RWPE1 (cell line): ENCODE results near the gene CEP57L1.
"Not testable (repeated sequence)": the region's sequence is repeated elsewhere in the genome, so short reads cannot be mapped to it uniquely, and the experiment has no call there.

Experiments used
- CTCF ChIA-PET: fragments of 350-600 bp; sonication (Branson Sonifier 250); formaldehyde crosslinking; extraction: SDS; loops from one replicate; lab custom pipeline; 2021; lab: Yijun Ruan, JAX
- POLR2A ChIA-PET: fragments of 400-600 bp; formaldehyde crosslinking; extraction: SDS; loops from one replicate; lab custom pipeline; 2020; ENCODE audit warnings: antibody characterized with exemption; ENCODE audit not compliant: low non-redundant PET; lab: Yijun Ruan, JAX
- DNase-seq: peaks from one replicate; pipeline ENCODE4 v3.0.0; 2012; ENCODE audit warnings: low spot score
- H3K27ac ChIP-seq: fragments of 450-650 bp; 2 replicates; pipeline ENCODE4 v1.5.1; 2017
- CTCF ChIP-seq: fragments of 450-650 bp; conservative IDR thresholded peaks from 2 replicates; pipeline ENCODE4 v1.5.1; 2017; ENCODE audit warnings: low read depth, mild to moderate bottlenecking

Gene CEP57L1

DNA sequence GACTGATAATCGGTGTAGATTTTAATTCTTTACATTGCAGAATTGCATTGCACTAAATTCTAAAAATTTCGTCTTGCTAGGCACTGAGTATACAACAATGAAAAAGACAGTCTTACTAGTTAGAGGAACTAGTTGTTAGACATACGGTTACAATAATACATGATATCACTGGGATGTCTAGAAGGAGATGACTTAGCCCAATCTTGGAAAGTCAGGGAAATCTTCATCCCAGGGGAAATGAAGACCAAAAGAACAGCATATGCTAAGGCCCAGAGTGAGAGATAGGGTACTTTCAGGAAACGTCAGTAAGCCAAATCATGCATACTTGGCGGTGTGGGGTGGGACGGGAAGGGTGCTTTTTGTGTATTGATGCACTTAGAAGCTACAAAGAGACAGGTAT is 901 bp downstream of the CEP57L1 start:
- CTCF ChIA-PET = no interaction called here
- POLR2A ChIA-PET = no interaction called here
- H3K27ac ChIP-seq = no peak overlapping the region
- no peak for TF ChIP-seq CTCF
- no peak for DNase-seq

DNA sequence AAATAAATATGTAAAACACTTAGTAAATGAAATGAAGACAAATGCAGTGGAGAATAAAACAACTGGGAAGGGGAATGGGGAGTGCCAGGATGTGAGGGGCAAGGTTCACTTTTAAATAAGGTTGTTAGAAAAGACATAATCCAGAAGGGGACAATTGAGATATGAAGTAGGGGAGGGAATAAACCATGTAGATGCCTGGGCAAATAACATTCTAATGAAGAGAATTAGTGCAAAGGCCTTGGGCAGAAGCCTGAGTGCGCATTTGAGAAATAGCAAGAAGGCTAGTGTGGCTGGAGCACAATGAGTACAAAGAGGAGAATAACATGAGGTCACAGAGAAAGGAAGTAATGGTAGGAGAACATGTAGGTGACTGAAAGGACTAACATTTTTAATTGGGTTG is 2.4 kb downstream of the CEP57L1 start:
- CTCF ChIA-PET = no interaction called here
- no peak for DNase-seq
- no peak overlapping the region for H3K27ac ChIP-seq
- TF ChIP-seq CTCF = no peak
- POLR2A ChIA-PET = no interaction called here

- no peak for DNase-seq
- H3K27ac ChIP-seq = no peak overlapping the region
- no peak for TF ChIP-seq CTCF
- CTCF ChIA-PET = no interaction called here
- POLR2A ChIA-PET = no interaction called here
These were observed 7.5 kb downstream of the CEP57L1 start for GRCh38 chr6:109102762-109103161.

- no peak overlapping the region for H3K27ac ChIP-seq
- ChIA-PET POLR2A (no interaction called here), CTCF (no interaction called here)
- TF ChIP-seq CTCF = no peak
- no peak for DNase-seq
These were observed 8.6 kb downstream of the CEP57L1 start for GRCh38 chr6:109103942-109104341.

DNA sequence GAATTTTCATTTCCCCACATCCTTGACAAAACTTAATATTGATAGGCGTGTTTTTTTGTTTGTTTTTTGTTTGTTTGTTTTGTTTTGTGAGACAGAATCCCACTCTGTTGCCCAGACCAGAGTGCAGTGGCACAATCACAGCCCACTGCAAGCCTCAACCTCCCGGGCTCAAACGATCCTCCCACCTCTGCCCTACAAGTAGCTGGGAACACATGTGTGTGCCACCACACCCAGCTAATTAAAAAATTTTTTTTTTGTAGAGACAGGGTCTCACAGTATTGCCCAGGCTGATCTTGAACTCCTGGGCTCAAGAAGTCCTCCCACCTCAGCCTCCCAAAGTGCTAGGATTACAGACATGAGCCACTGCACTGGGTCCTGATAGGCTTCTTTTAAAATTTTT is 9.2 kb downstream of the CEP57L1 start:
- CTCF ChIA-PET = no interaction called here
- TF ChIP-seq CTCF = no peak
- DNase-seq = no peak
- no peak overlapping the region for H3K27ac ChIP-seq
- POLR2A ChIA-PET = no interaction called here

- H3K27ac ChIP-seq = no peak overlapping the region
- TF ChIP-seq CTCF = no peak
- ChIA-PET POLR2A (no interaction called here), CTCF (no interaction called here)
- DNase-seq = no peak
These were observed 10.4 kb downstream of the CEP57L1 start for GRCh38 chr6:109105681-109106080.

DNA sequence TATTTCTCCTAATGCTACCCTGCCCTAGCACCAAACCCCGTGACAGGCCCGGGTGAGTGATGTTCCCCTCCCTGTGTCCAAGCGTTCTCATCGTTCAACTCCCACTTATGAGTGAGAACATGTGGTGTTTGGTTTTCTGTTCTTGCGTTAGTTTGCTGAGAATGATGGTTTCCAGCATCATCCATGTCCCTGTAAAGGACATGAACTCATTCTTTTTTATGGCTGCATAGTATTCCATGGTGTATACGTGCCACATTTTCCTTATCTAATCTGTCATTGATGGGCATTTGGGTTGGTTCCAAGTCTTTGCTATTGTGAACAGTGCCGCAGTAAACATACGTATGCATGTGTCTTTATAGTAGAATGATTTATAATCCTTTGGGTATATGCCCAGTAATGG is 14.4 kb downstream of the CEP57L1 start:
- DNase-seq, POLR2A ChIA-PET, H3K27ac ChIP-seq: not testable (repeated sequence)
- CTCF ChIA-PET = interaction anchor here (0.6 kb wide), 1 partner anchor 118 kb away, joined by 5 read pairs; no protein-coding TSS in a partner anchor

- H3K27ac ChIP-seq, POLR2A ChIA-PET, CTCF ChIA-PET, DNase-seq: not testable (repeated sequence)
These were observed 17.4 kb downstream of the CEP57L1 start for GRCh38 chr6:109112663-109113062.
